ENCODE results near the gene MICU1. TPM values are rescaled to one million over a fixed set of nuclear protein-coding genes. Genes with fewer than 3 reads are reported as not detected.
"Not testable (repeated sequence)": the region's sequence is repeated elsewhere in the genome, so short reads cannot be mapped to it uniquely, and the experiment has no call there.

The MICU1 gene
- total RNA-seq, 1 donor from 2014 or later: 29.2 TPM

DNA sequence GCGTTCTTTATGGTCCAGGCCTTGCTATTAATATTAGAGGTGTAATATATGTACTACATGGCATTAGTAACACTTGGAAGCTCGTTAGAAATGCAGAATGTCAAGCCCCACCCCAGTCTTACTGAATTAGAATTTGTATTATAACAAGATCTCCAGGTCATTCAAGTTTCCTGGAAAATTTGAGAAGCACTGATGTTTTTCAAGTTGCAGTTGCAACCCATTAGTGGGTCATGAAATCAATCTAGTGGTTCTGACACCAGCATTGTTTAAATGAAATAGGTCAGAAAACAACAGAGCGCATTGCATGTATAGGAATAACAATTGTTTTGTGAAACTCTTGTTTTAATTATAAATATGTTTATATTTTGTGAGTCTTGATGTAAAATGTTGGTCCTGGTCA, 28.8 kb upstream of the MICU1 start:
- intact Hi-C loops (cut with DNase I): no loop called here
- Histone ChIP-seq H3K4me1 (no peaks in the 10 kb centered on the region), H3K4me3 (no peak overlapping the region), H3K27me3 (no peaks in the 10 kb centered on the region), H3K9me3 (no peaks in the 10 kb centered on the region), H3K36me3 (no peaks in the 10 kb centered on the region), H3K27ac (no peak overlapping the region)
- TF ChIP-seq POLR2AphosphoS5 (IDR thresholded peaks at IDR 0.05; ENCODE audit: insufficient read depth in 1 of 2, low read depth in 1 of 2): no peak
- TF ChIP-seq, protein P1, sequence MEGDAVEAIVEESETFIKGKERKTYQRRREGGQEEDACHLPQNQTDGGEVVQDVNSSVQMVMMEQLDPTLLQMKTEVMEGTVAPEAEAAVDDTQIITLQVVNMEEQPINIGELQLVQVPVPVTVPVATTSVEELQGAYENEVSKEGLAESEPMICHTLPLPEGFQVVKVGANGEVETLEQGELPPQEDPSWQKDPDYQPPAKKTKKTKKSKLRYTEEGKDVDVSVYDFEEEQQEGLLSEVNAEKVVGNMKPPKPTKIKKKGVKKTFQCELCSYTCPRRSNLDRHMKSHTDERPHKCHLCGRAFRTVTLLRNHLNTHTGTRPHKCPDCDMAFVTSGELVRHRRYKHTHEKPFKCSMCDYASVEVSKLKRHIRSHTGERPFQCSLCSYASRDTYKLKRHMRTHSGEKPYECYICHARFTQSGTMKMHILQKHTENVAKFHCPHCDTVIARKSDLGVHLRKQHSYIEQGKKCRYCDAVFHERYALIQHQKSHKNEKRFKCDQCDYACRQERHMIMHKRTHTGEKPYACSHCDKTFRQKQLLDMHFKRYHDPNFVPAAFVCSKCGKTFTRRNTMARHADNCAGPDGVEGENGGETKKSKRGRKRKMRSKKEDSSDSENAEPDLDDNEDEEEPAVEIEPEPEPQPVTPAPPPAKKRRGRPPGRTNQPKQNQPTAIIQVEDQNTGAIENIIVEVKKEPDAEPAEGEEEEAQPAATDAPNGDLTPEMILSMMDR (IDR thresholded peaks at IDR 0.05): no peak
- TF ChIP-seq POLR2A (IDR thresholded peaks at IDR 0.05): no peak
- no peak for DNase-seq (ENCODE audit: extremely low spot score in 2 of 2)

DNA sequence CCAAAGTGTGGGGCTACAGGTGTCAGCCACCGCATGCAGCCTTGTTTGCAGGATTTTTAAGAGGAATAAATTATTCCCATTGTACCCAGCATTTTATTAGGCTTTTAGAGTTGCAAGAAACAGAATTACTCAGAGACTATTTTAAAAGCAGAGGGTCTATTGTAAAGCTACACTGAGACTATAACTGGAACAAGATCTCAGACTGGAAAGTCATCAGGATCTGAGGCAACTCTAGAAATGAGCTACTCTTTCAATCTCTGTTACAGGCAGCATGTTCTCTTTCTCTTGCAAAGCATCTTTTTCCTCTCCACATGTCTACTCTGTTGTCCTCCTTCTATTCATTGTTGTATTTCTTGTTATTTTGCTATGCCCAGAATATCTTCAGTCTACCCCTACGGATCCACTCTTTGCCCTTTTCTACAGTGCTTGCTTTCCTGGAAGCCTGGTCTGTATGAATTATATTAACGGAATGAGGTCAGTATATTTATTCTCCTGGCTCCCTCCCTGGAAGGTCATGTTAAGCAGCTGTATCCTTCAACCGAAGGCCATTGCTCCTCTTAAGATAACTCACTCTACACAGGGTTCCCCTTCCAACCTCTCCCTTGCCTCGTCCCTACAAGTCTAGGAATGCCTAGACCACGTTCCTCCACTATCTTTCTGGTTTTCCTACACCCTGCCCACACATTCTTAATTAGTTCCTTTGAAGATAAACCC, 27.7 kb upstream of the MICU1 start:
- H3K27ac ChIP-seq: no peak overlapping the region
- intact Hi-C loops (cut with DNase I): no loop called here
- no peaks in the 10 kb centered on the region for H3K27me3 ChIP-seq
- TF ChIP-seq, protein P1 (IDR thresholded peaks at IDR 0.05): no peak
- no peak for TF ChIP-seq POLR2A (IDR thresholded peaks at IDR 0.05)
- no peak for TF ChIP-seq POLR2AphosphoS5 (IDR thresholded peaks at IDR 0.05; ENCODE audit: insufficient read depth in 1 of 2, low read depth in 1 of 2)
- no peaks in the 10 kb centered on the region for H3K4me1 ChIP-seq
- no peaks in the 10 kb centered on the region for H3K9me3 ChIP-seq
- no peaks in the 10 kb centered on the region for H3K36me3 ChIP-seq
- no peak overlapping the region for H3K4me3 ChIP-seq
- DNase-seq (ENCODE audit: extremely low spot score in 2 of 2): no peak

DNA sequence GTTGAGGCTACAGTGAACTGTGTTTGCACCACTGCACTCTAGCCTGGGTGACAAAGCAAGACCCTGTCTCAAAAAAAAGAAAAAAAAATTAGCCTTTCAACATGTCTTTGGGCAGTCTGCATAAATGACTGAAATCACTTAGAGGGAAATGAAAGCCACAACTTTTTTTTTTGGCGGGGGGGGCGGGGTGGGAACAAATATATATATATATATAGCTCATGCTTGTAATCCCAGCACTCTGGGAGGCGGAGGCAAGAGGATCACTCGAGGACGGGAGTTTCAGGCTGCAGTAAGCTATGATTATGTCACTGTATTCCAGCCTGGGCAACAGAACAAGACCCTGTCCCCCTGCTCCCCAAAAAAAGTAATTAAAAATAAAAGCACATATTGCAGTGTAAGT, 23.4 kb upstream of the MICU1 start:
- no peak overlapping the region for H3K4me3 ChIP-seq
- H3K9me3 ChIP-seq: no peaks in the 10 kb centered on the region
- TF ChIP-seq POLR2A (IDR thresholded peaks at IDR 0.05) (no peak), POLR2AphosphoS5 (IDR thresholded peaks at IDR 0.05; ENCODE audit: insufficient read depth in 1 of 2, low read depth in 1 of 2) (no peak)
- TF ChIP-seq, protein P1 (IDR thresholded peaks at IDR 0.05): no peak
- intact Hi-C loops (cut with DNase I): no loop called here
- no peak overlapping the region for H3K27ac ChIP-seq
- H3K27me3 ChIP-seq: no peaks in the 10 kb centered on the region
- no peaks in the 10 kb centered on the region for H3K4me1 ChIP-seq
- no peaks in the 10 kb centered on the region for H3K36me3 ChIP-seq
- DNase-seq (ENCODE audit: extremely low spot score in 2 of 2): no peak

DNA sequence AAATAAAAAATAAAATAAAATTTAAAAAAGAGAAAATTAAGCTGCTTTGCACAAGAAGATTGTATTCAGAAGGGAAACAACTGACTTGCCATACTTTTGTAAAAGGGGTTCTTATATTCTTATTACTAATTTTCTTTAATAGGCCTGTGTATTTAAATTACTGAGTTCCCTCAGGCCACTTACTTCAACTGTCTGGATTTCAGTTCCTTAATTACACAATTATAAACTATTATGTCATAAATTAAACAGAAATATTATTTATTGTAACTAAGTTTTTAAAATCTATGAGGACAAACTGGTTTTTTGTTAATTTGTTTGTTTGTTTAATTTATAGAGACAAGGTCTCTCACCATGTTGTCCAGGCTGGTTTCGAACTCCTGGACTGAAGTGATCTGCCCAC, 22.4 kb upstream of the MICU1 start:
- intact Hi-C loops (cut with DNase I): no loop called here
- Histone ChIP-seq H3K36me3 (no peaks in the 10 kb centered on the region), H3K4me1 (no peaks in the 10 kb centered on the region), H3K4me3 (no peak overlapping the region), H3K27ac (no peak overlapping the region), H3K27me3 (no peaks in the 10 kb centered on the region), H3K9me3 (no peaks in the 10 kb centered on the region)
- TF ChIP-seq, protein P1 (IDR thresholded peaks at IDR 0.05): no peak
- TF ChIP-seq POLR2A (IDR thresholded peaks at IDR 0.05) (no peak), POLR2AphosphoS5 (IDR thresholded peaks at IDR 0.05; ENCODE audit: insufficient read depth in 1 of 2, low read depth in 1 of 2) (no peak)
- DNase-seq (ENCODE audit: extremely low spot score in 2 of 2): no peak

DNA sequence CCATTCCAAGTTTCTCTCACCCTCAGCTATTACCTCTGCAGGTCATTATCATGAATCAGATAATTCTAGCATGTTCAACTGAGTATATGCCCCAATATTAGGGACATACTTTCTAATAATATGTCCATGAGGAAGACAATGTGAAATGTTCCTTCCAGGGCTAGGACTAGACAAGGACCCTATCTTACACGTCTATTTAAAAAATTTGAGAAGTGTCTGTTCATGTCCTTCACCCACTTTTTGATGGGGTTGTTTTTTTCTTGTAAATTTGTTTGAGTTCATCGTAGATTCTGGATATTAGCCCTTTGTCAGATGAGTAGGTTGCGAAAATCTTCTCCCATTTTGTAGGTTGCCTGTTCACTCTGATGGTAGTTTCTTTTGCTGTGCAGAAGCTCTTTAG, 21.1 kb upstream of the MICU1 start:
- DNase-seq (ENCODE audit: extremely low spot score in 2 of 2); H3K4me1 ChIP-seq; H3K4me3 ChIP-seq; H3K9me3 ChIP-seq; H3K27ac ChIP-seq; H3K36me3 ChIP-seq; H3K27me3 ChIP-seq; intact Hi-C loops (cut with DNase I): not testable (repeated sequence)
